Caco-2 (cell line): Measurements from ENCODE around the gene IPO13. TPM values are rescaled to one million over a fixed set of nuclear protein-coding genes. Genes with fewer than 3 reads are reported as not detected.

ENCODE experiments used
- BruUV-seq: library from RNA; stranded (reverse); fragments of 400-500 nt; replicated peaks from 2 replicates; lab custom pipeline; 2021; lab: Mats Ljungman, UMichigan
- CTCF ChIA-PET: fragments of 300-600 bp; sonication (Branson Sonifier 250); formaldehyde crosslinking; loops from one replicate; lab custom pipeline; 2022; ENCODE audit warnings: antibody characterized with exemption; lab: Charles Lee
- POLR2A ChIA-PET: fragments of 300-600 bp; sonication (Branson Sonifier 250); formaldehyde crosslinking; loops from one replicate; lab custom pipeline; 2022; ENCODE audit warnings: antibody characterized with exemption; lab: Charles Lee
- DNase-seq, 2 experiments: peaks; one replicate each; pipeline versions ENCODE4 v3.0.0 to v3.0.0-alpha.2; 2020 to 2022
- H3K27me3 ChIP-seq: replicated peaks from 2 replicates; pipeline ENCODE4 v1.6.0; 2011; ENCODE audit warnings: low read length; ENCODE audit not compliant: control insufficient read depth, insufficient read depth
- H3K36me3 ChIP-seq: 2 replicates; pipeline ENCODE4 v1.5.1; 2011; ENCODE audit warnings: low read length; ENCODE audit not compliant: control insufficient read depth, insufficient read depth
- H3K4me1 ChIP-seq: fragments of 250-450 bp; sonication (Bioruptor Pico); 2 replicates; pipeline ENCODE4 v1.5.1; 2020; ENCODE audit warnings: mild to moderate bottlenecking
- H3K4me3 ChIP-seq: 2 replicates; pipeline ENCODE4 v1.5.1; 2011; ENCODE audit warnings: low read depth, mild to moderate bottlenecking, control low read depth, low read length
- H3K9me3 ChIP-seq: fragments of 250-450 bp; sonication (Bioruptor Pico); 2 replicates; pipeline ENCODE4 v1.5.1; 2020; ENCODE audit warnings: mild to moderate bottlenecking, moderate library complexity
- H3K27ac Mint-ChIP-seq: one replicate; pipeline ENCODE4 v1.8.0; 2022; ENCODE audit warnings: mixed read lengths; ENCODE audit not compliant: unreplicated experiment
- H3K27me3 Mint-ChIP-seq: one replicate; pipeline ENCODE4 v1.8.0; 2022; ENCODE audit warnings: mixed read lengths; ENCODE audit not compliant: insufficient read depth, unreplicated experiment
- H3K36me3 Mint-ChIP-seq: one replicate; pipeline ENCODE4 v1.8.0; 2022; ENCODE audit warnings: mild to moderate bottlenecking, mixed read lengths; ENCODE audit not compliant: insufficient read depth, unreplicated experiment
- H3K4me1 Mint-ChIP-seq: one replicate; pipeline ENCODE4 v1.8.0; 2022; ENCODE audit warnings: low read depth, mixed read lengths; ENCODE audit not compliant: unreplicated experiment
- H3K4me3 Mint-ChIP-seq: one replicate; pipeline ENCODE4 v1.8.0; 2022; ENCODE audit warnings: mild to moderate bottlenecking, moderate library complexity, mixed read lengths; ENCODE audit not compliant: unreplicated experiment
- H3K9me3 Mint-ChIP-seq: one replicate; pipeline ENCODE4 v1.8.0; 2022; ENCODE audit warnings: mixed read lengths; ENCODE audit not compliant: unreplicated experiment
- CTCF ChIP-seq, 2 experiments: fragments of 200-600 bp in 1 of 2; IDR thresholded peaks; 1 replicate in 1 of 2; 2 replicates in 1 of 2; pipeline versions ENCODE4 v1.5.1 to v1.8.0; 2011 to 2022; ENCODE audit warnings: antibody characterized with exemption in 1 of 2, control low read depth in 1 of 2, inconsistent platforms in 1 of 2, low read depth in 1 of 2, low read length in 1 of 2, mild to moderate bottlenecking in 1 of 2, moderate library complexity in 1 of 2; ENCODE audit not compliant: insufficient read depth in 1 of 2, severe bottlenecking in 1 of 2, unreplicated experiment in 1 of 2
- intact Hi-C: fragments of 100-400 bp; cut with micrococcal nuclease; formaldehyde crosslinking; loops from one replicate; pipeline ENCODE4 v1.10.0; 2022; ENCODE audit not compliant: unreplicated experiment
- total RNA-seq: library from RNA; stranded (reverse); gene quantifications from 2 replicates; pipeline ENCODE4 v1.2.3, GENCODE V29; 2022

IPO13 gene
- total RNA-seq, 1 experiment from 2014 or later: 14.1 TPM

- no TSS peak for BruUV-seq
- H3K36me3 Mint-ChIP-seq: peaks cover 29% of the 10 kb centered on the region
Measured at GRCh38 chr1:43991476-43992231, 44.9 kb downstream of the IPO13 start, which contains the start of gene CCDC24. TSS of gene CCDC24 (plus strand) at chr1:43991599. CDS start at chr1:43991879, 280 bp downstream.

GRCh38 chr1:43992232-43992995, 45.7 kb downstream of the IPO13 start:
- no peaks in the 10 kb centered on the region for H3K9me3 Mint-ChIP-seq
- intact Hi-C loops: no loop called here
- DNase-seq: no peak
- ChIA-PET POLR2A (no interaction called here), CTCF (interaction anchor here (0.6 to 1.8 kb wide), 6 partner anchors 15 to 63 kb away, joined by 3 to 8 read pairs (median 3); no protein-coding TSS in a partner anchor)
- no peaks in the 10 kb centered on the region for H3K27me3 ChIP-seq
- BruUV-seq: no TSS peak
- H3K27ac Mint-ChIP-seq: peak overlapping the region; percentile 91
- peaks cover 27% of the 10 kb centered on the region for H3K36me3 Mint-ChIP-seq
- peaks cover 11% of the 10 kb centered on the region for H3K4me1 Mint-ChIP-seq
- H3K4me3 Mint-ChIP-seq: peak overlapping the region; percentile 94
- H3K27me3 Mint-ChIP-seq: no peaks in the 10 kb centered on the region
- peak overlapping the region; percentile 57 for H3K4me3 ChIP-seq
- H3K4me1 ChIP-seq: peaks cover 6% of the 10 kb centered on the region; the same call in 1 of the 2 replicates
- H3K36me3 ChIP-seq: no peaks in the 10 kb centered on the region
- no peak for TF ChIP-seq CTCF (IDR thresholded peaks at IDR 0.05; ENCODE audit: insufficient read depth in 1 of 2, low read depth in 1 of 2, low read length in 1 of 2, severe bottlenecking in 1 of 2, unreplicated experiment in 1 of 2)
- no peaks in the 10 kb centered on the region for H3K9me3 ChIP-seq

More at GRCh38 chr1:43991476-43992231, 44.9 kb downstream of the IPO13 start, which contains the start of gene CCDC24:
- intact Hi-C loops: loop anchor here (2.0 kb wide), 2 partner anchors 17 to 229 kb away; partner anchors contain the start of gene ATP6V0B
- ChIA-PET CTCF (interaction anchor here (0.6 to 1.8 kb wide), 3 partner anchors 14 to 45 kb away, joined by 3 to 8 read pairs (median 3); no protein-coding TSS in a partner anchor), POLR2A (no interaction called here)
- Mint-ChIP-seq H3K4me3 (peak within 1 kb of the TSS; percentile 94), H3K9me3 (no peaks in the 10 kb centered on the region), H3K4me1 (peaks cover 18% of the 10 kb centered on the region), H3K27ac (peak within 1 kb of the TSS; percentile 91), H3K27me3 (no peaks in the 10 kb centered on the region)
- H3K9me3 ChIP-seq: no peaks in the 10 kb centered on the region
- no peaks in the 10 kb centered on the region for H3K27me3 ChIP-seq
- H3K36me3 ChIP-seq: no peaks in the 10 kb centered on the region
- H3K4me3 ChIP-seq: peak within 1 kb of the TSS; percentile 57
- DNase-seq: peak; percentile 84
- no peak for TF ChIP-seq CTCF (IDR thresholded peaks at IDR 0.05; ENCODE audit: insufficient read depth in 1 of 2, low read depth in 1 of 2, low read length in 1 of 2, severe bottlenecking in 1 of 2, unreplicated experiment in 1 of 2)
- peaks cover 6% of the 10 kb centered on the region; the same call in 1 of the 2 replicates for H3K4me1 ChIP-seq
